HG02943 (cell line): ENCODE data around the gene CSF2RB.

ENCODE experiments used
- ATAC-seq: cut with Tn5 transposase; IDR thresholded peaks from one replicate; pipeline ENCODE4 v1.9.1; 2021; ENCODE audit warnings: mild to moderate bottlenecking, low read depth, moderate library complexity; ENCODE audit not compliant: unreplicated experiment

CSF2RB gene

DNA sequence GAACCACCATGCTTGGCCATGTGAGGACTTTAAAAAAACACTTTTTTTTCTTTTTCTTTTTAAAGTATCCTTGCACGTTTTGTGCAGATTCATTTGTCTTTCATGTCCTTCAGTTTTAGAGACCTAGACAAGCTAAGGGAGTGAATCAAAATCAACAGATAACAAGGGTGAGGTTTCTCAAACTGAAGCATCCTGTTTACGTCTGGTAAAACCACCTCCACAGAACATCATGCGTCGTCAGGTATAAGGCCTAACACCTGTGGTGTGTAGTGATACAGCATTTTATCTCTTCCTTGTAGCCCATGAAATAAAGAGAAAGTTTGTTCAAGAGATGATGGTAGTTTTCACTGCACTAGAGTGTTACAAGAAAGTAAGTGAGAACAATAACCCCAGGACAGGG, 26.3 kb upstream of the CSF2RB start:
- no peak for ATAC-seq

DNA sequence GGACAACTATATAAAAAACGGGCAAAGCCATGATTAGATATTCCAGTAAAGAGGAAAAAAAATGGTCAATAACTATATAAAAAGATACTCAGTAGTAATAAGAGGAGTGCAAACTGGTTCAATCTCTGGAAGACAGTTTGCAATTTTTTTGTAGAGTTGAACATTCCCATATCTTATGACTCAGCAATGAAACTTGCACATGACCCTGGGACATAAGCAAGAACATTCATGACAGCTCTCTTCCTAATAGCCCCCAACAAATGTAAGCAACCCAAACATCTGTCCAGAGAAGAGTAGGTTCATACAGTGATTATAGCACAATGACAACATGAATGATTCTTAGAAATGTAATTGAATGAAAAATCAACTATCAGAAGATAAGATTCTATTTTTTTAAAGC, 21.8 kb upstream of the CSF2RB start:
- no peak for ATAC-seq

DNA sequence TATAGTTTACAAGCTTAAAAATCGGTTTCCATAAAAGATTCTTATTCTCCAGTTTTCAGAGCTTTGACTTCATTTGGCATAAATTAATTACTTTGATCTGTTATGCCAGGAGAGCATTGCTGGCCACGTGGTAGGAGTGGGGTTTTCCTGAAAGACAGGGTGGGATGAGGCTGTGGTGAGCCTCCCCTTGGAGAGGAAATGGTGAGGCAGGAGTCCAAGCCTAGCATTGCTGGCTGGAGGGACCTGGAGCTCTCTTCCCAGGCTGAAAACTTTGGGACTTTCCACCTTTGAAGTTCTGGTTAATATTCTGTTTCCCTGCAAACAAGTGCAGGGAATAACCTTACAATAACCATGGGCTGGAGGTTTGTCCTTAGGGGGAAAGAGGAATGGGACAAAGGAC, 21.1 kb upstream of the CSF2RB start:
- ATAC-seq, result no peak

DNA sequence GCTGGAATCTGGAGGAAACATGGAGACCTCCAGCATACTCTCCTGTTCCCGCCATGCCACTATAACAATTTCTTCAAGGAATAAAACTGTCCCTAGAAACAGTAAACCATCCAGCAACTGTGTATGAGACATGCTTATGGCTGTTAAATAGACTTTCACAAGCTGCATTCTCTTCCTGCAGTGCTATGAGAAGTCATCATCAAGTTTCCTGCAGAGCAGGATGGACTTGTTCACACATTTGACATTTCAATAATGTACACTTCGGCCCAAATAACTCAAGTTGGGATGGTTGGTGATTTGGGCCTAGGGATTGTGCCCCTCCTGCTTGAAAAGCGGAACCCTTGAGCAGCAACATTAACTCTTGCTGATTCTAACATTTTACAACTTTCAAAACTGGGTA, 20.2 kb upstream of the CSF2RB start:
- no peak for ATAC-seq

DNA sequence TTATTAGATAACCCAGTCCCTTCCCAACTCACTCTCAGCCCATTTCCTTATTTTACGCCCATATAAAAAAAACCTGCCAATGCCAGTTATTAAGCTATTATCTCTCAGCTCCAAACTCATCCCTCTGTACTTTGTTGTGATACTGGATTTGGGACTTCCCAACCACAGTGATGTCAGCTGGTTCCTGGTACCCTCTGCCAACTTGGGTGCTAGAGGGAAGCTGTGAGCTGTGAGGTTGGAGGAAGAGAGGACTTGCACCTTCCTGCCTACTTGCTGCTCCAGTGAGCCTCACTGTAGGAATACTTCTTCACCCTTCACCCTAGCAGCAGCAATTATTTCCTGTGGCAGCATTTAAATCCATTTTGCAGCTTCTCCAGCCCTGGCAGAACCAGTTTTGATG, 19.2 kb upstream of the CSF2RB start:
- no peak for ATAC-seq

DNA sequence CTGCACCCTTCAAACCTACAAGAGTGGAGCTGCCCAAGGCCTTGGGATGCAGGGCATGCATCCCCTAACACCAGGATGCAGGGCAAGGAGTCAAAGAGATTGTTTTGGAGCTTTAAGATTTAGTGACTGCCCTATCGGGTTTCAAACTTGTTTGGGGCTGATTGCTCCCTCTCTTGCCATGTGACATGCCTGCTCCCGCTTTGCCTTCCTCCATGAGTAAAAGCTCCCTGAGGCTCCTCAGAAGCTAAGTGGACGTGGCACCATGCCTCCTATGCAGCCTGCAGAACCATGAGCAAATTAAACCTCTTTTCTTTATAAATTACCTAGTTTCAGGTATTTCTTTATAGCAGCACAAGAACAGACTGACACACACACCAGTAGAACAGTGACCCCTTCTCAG, 15.8 kb upstream of the CSF2RB start:
- ATAC-seq, result no peak

DNA sequence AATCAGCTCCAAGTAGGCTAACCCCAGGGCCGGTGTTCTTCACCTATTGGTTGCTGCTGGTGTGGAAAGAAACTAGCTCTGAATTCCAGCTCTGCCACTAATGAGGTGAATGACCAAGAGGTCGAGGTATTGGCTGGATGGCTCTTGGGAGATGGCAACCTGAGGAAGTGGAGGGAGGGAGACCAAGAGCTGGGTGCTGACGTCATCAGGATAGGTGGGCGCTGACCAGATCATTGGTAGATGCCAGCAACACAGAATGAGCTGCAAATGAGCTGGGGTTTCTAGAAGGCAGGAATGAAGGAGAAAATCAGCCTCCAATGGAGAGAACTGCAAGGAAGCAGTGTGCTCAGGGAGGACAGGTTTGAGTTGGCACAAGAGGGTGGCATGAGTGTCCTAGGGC, 14.7 kb upstream of the CSF2RB start:
- no peak for ATAC-seq

DNA sequence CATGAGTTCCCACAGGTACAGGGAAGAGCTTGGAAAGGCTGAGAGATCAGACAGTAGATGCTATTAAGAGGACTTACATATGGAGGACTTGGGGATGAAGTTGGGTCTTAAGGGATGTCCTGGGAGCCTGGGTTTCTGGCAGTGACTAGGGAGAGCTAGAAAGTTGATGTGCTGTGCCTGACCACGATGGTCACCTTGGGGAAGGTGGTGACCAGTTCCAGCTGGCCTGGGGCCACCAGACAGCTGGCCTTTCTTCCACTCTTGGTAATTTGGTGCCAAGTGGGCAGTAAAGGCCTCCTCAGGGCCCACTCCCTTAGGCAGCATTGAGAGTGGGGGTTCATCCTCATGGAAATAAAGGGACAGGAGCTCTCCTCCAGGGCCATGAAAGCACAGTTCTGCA, 13.9 kb upstream of the CSF2RB start:
- ATAC-seq, result no peak

DNA sequence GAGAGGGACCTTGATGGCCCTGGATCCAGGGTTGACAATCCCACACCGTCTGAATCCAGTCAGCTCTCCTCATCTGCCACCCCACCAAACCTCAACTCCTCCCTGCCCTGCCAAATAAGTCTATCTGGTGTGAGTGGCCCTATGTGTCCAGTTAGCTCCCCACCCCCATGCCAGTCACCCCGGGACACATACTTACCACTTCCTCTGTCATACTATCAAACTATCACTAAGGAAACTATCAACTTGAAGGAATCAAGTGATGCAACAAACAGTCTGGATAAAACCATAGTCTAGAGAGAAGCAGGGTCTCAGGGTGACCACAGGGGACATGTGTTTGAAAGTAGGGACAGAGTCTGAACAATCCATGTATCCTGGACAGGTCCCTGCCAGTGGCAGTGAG, 13.2 kb upstream of the CSF2RB start:
- ATAC-seq, result no peak

DNA sequence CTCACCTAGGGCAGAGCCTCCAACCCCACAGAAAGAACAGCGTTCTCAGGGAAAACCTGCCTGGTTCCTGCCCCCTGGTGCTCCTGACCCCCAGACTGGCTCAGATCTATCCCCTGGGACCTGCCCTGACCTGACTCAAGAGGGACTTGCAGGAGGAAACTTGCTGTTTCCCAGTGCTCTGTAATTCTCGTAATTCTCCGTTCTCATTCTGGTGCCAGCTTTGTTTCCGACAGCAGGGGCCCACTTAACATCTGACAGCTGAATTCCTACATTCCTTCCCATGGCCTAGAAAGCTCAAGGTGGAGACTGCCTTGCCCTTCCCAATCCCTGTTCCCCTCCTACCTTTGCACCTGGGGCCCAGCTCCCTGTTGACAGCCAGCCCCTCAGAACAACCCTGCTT, 12.5 kb upstream of the CSF2RB start:
- ATAC-seq, result no peak

DNA sequence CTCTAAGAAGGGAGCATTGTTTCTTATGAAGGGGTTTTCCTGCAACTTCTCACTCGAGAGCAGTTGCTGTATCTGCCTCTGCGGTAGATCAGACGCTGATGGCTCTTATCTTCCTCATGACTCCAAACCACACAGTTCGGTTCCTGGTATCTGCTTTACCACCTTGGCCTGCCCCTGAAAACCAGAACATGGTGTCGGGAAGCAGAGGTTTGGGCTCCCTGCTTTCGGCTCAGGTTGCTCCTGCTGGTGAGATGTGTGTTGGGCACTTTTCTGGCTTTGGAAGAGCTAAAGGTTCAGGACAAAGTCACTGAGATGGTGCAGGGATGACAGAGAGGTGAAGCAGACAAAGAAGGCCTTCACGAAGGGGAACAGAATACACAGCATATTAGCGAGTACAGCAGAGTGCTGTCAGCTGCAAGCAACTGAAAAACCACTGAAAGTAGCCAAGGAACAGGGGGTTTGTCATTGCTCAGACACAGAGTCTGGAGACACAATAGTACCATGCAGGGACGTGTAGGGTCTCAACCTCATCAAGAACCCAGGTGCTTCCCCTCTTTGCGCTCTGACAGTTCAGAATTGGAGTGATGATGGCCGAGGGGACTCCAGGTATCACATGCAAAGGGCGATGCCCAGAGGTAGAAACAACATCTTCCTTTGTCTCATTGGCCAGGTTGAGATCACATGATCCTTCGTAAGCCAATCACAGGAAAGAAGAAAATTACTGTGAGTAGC, 11.9 kb upstream of the CSF2RB start:
- peak; percentile 82 for ATAC-seq

DNA sequence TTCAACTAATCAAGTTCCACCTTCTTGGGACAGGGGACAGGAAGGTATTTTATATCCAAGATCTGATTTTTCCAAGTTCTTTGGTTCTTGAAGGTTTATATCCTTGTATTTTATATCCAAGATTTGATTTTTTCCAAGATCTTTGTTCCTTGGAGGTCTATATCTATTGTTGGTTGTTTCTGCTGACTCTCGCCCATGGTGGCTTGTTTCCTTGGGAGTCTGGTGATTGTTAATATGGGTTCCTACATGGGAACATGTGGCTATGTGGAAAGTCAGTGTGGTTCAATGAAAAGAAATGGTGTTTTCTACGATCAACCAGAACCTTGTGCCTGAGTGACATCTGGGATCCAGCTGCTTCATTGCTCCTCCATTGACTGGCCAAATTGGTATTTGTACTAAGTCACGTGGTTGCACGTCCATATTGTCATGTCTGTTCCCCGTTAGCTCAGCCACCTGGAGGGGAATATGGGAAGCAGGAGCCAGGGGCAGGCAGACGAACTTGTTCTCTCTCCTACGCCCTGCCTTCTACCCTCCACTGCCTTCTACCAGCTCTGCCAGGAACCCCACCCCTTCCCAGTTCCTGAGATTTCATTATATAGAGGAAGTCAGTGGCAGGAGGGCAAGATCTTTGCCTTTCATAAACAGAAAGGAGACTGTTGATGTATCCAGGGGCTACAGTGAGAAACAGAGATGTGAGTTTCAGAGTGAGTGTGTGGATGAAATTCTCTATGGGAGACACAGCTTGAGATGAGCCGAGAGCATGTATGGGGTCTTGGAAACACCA, 11.1 kb upstream of the CSF2RB start:
- no peak for ATAC-seq

DNA sequence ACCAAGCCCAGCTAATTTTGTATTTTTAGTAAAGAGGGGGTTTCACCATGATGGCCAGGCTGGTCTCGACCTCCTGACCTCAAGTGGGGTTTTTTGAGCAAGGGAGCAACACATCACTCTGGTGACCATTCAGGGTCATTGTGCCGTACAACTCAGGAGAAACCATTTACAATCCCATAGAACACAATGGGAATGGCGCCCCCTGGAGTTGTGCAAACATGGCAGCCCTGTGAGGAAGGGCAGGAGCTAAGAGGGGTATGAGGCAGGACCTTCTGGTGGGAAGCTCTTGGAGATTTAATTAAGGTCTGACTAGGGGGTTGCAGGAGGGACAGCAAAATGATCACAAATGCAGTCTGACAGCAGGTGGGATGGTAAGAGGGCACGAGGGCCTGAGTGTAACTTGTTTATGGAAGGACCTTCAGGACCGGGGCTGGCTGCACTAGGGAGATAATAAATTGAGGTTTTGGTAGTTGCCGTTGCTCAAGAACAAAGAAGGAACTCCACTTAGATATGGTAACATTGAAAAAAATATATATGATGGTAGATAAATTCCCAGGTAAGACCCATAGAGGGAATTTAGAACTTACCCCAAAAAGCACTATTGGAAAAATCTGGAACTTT, 9.1 kb upstream of the CSF2RB start:
- no peak for ATAC-seq

DNA sequence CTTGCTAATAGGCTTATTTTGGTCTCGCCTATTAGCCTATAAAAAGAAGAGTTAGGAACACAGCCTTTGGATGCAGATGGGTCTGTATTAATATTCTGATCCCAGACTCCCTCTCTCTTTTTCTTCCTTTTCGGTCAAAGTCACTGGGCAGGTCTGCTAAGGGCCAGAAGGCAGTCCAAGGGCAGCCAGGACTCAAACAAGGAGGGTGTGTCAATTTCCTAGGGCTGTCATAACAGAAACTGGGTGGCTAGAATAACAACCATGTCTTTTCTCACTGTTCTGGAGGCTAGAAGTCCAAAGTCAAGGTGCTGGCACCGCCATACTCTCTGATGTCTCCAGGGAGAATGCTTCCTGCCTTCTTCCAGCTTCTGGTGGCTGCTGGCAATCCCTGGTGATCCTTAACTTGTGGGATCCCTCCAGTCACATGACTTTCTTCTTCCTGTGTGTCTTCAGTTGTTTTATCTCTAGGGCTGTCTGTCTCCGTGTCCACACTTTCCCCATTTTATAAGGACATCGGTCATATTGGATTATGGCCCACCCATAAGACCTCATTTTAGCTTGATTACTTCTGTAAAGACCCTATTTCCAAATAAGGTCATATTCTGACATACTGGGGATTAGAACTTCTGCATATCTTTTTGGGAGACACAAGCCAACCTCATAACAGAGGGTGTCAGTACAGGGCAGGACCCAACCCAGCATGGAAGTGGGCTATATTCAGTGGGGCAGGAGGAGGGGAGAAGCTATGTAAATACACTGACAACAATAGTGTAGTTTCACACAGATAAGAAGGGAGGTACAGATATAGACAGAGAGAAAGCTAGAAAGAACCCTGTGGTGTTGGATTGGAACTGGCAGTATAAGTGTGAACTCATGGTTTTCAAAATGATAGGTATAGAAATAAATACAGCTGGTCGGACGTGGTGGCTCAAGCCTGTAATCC, 5.9 kb upstream of the CSF2RB start:
- ATAC-seq, result no peak

DNA sequence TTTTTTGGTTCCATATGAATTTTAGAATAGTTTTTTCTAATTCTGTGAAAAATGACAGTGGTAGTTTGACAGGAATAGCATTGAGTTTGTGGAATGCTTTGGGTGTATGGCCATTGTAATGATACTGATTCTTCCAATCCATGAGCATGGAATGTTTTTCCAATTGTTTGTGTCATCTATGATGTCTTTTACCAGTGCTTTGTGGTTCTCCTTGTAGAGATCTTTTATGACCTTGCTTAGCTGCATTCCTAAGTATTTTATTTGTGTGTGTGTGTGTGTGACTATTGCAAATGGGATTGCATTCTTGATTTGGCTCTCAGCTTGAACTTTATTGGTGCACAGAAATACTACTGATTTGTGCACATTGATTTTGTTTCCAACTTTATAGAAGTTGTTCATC, 3.0 kb upstream of the CSF2RB start:
- ATAC-seq, result no peak

DNA sequence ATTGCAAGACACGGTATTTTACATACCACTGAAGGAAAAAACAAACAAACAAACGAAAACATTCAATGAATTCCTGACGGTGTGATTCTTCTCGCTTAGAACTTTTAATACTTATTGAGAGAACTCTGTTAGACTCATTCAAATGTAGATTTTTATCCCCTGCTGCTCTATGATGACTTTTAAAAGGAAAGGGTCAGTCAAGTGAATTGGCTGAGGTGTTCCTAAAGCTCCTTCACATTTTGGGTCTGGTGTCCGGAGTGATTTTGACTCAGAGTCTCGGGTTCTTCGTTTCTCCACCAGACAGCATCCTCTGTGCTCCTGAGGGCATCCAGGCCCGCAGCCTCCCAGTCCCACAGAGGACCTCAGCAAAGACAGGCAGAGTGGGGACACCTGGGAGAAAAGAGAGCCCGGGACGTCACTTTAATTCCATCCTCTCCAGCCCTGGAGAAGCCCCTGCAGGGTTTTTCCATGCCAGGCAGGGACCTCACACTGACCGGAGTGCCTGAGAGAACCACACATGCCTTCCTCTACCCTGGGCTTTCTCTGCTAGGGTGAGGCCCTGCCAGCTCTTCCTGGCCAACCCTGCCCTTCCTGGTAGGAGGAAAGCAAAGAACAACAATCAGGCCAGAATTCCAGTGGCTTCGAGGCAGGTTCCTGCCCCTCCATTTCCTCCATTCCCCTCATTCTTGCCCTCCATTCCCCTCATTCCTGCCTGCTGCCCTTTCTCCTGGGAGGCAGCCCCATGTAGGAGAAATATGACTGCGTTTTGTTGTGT, 1.4 kb upstream of the CSF2RB start:
- ATAC-seq, result no peak

DNA sequence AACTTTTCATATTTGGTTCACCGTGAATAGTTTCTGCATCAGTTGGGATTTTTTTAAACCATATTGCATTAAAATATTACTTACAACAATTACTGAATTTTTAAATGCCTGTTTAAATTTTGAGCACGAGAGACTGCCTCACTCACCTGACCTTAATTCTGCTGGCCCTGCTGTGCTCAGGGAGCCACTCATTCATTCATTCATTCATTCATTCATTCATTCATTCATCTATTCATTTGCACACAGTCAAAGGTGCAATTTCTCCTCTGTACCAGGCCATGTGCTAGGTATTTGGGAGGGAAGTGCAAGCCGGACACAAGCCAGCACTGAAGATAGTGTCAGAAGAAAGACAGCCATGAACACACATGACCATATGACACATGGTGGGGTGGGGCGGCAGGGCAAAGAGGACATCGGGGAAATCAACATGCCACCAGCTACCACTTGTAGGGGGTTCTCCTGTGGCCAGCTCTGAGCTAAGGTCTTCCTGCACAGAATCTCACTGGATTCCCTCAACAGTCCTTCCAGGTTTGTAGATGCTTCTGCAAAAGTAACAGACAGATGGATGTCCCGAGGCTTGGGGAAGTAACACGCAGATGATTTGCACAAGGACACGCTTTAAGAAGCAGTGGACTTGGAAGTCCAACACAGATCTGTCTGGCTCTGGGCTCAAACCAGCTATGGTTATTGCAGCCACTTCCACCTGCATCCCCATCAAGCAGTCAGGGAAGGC, 568 bp upstream of the CSF2RB start:
- ATAC-seq, result no peak

DNA sequence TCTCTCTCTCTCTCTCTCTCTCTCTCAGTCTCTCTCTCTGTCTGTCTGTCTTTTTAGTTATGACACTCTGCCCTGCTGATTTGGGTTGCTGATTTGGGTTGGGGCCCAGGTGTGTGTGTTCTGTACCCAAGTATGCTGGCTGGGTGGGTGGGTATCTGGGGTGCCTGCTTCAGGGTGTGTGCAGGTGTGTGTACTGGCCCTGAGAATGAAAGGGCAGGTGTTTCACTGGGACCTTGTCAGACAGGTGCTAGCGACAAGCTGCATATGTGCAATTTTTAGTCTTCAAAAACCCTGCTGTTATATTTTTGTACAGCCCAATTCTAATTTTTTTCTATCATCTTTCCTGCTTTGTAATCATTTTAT, 943 bp downstream of the CSF2RB start:
- ATAC-seq, result no peak

DNA sequence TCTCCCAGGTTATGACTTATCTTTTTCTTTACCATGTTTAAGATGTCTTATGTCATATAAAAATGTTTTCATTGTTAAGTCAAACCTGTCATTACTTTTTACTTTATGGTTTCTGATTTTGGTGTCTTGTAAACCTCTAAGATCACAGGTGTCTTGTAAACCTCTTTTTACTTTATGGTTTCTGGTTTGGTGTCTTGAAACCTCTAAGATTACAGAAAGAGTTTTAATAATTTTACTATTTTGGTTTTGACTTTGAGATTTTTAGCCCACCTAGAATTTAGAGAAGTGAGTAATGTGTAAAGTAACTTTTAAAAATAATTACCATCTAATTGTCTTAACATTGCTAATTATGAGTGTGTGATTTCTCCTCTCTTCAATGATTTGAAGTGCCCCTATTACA, 2.6 kb downstream of the CSF2RB start:
- no peak for ATAC-seq
